H9 (cell line): ENCODE data around the gene GAREM2. TPM values are rescaled to one million over a fixed set of nuclear protein-coding genes. Genes with fewer than 3 reads are reported as not detected.

ENCODE experiments used
- DNase-seq: peaks from one replicate; pipeline ENCODE4 v3.0.0-alpha.2; 2017
- H2AFZ ChIP-seq: one replicate; pipeline ENCODE4 v1.6.1; 2013; ENCODE audit warnings: mild to moderate bottlenecking, low read length, control low read depth, moderate library complexity
- H2AK5ac ChIP-seq: 2 replicates; pipeline ENCODE4 v1.6.1; 2013; ENCODE audit warnings: low read length, control low read depth, mixed read lengths; ENCODE audit not compliant: insufficient read length
- H2BK120ac ChIP-seq: one replicate; pipeline ENCODE4 v1.6.1; 2013; ENCODE audit warnings: low read depth, mild to moderate bottlenecking, low read length, control low read depth, inconsistent platforms; ENCODE audit not compliant: poor library complexity, severe bottlenecking
- H2BK12ac ChIP-seq: 2 replicates; pipeline ENCODE4 v1.6.1; 2013; ENCODE audit warnings: low read length, control low read depth, mixed read lengths, low read depth; ENCODE audit not compliant: insufficient read length
- H2BK15ac ChIP-seq: 2 replicates; pipeline ENCODE4 v1.6.1; 2013; ENCODE audit warnings: low read depth, low read length, control low read depth
- H2BK20ac ChIP-seq: one replicate; pipeline ENCODE4 v1.6.1; 2013; ENCODE audit warnings: low read depth, mild to moderate bottlenecking, low read length, control low read depth, inconsistent platforms; ENCODE audit not compliant: poor library complexity, severe bottlenecking
- H2BK5ac ChIP-seq: 2 replicates; pipeline ENCODE4 v1.6.1; 2013; ENCODE audit warnings: low read length, control low read depth, mixed read lengths; ENCODE audit not compliant: insufficient read length
- H3K14ac ChIP-seq: 2 replicates; pipeline ENCODE4 v1.6.1; 2013; ENCODE audit warnings: low read length, control low read depth; ENCODE audit not compliant: insufficient read depth
- H3K18ac ChIP-seq: 2 replicates; pipeline ENCODE4 v1.6.1; 2013; ENCODE audit warnings: low read depth, mild to moderate bottlenecking, mixed read lengths, low read length, control low read depth; ENCODE audit not compliant: insufficient read length
- H3K23ac ChIP-seq: 2 replicates; pipeline ENCODE4 v1.6.1; 2013; ENCODE audit warnings: low read length, control low read depth, mixed read lengths, low read depth; ENCODE audit not compliant: insufficient read length
- H3K23me2 ChIP-seq: 2 replicates; pipeline ENCODE4 v1.6.1; 2013; ENCODE audit warnings: low read depth, mild to moderate bottlenecking, mixed read lengths, low read length, control low read depth; ENCODE audit not compliant: insufficient read length, poor library complexity, severe bottlenecking
- H3K27ac ChIP-seq: 2 replicates; pipeline ENCODE4 v1.5.1; 2013; ENCODE audit warnings: low read length, control low read depth, mixed read lengths, low read depth; ENCODE audit not compliant: insufficient read length
- H3K27me3 ChIP-seq: 2 replicates; pipeline ENCODE4 v1.6.1; 2013; ENCODE audit warnings: low read length, control low read depth, inconsistent platforms; ENCODE audit not compliant: insufficient read depth
- H3K4ac ChIP-seq: 2 replicates; pipeline ENCODE4 v1.6.1; 2013; ENCODE audit warnings: low read depth, mild to moderate bottlenecking, control low read depth, inconsistent platforms, low read length, moderate library complexity
- H3K4me1 ChIP-seq: 2 replicates; pipeline ENCODE4 v1.6.1; 2013; ENCODE audit warnings: low read length, control low read depth, inconsistent platforms; ENCODE audit not compliant: insufficient read depth
- H3K4me2 ChIP-seq: 2 replicates; pipeline ENCODE4 v1.6.1; 2013; ENCODE audit warnings: low read length, control low read depth, mixed read lengths; ENCODE audit not compliant: insufficient read length, insufficient read depth
- H3K56ac ChIP-seq: 2 replicates; pipeline ENCODE4 v1.6.1; 2013; ENCODE audit warnings: low read depth, mild to moderate bottlenecking, mixed read lengths, low read length, control low read depth; ENCODE audit not compliant: insufficient read length
- H3K79me1 ChIP-seq: 2 replicates; pipeline ENCODE4 v1.6.1; 2013; ENCODE audit warnings: low read depth, mild to moderate bottlenecking, moderate library complexity, low read length, control low read depth, inconsistent platforms; ENCODE audit not compliant: insufficient read depth, poor library complexity, severe bottlenecking
- H3K79me2 ChIP-seq: 2 replicates; pipeline ENCODE4 v1.6.1; 2013; ENCODE audit warnings: low read length, control low read depth, inconsistent platforms; ENCODE audit not compliant: insufficient read depth
- H3K9ac ChIP-seq: 2 replicates; pipeline ENCODE4 v1.6.1; 2013; ENCODE audit warnings: low read length, control low read depth, mixed read lengths; ENCODE audit not compliant: insufficient read length; ENCODE audit errors: extremely low read depth
- H3K9me3 ChIP-seq: one replicate; pipeline ENCODE4 v1.6.1; 2013; ENCODE audit warnings: low read depth, low read length, inconsistent platforms; ENCODE audit not compliant: control insufficient read depth
- H3T11ph ChIP-seq: one replicate; pipeline ENCODE4 v1.6.1; 2013; ENCODE audit warnings: mild to moderate bottlenecking, low read length, control low read depth, inconsistent platforms
- H4K20me1 ChIP-seq: one replicate; pipeline ENCODE4 v1.6.1; 2013; ENCODE audit not compliant: control insufficient read depth, insufficient read length, insufficient read depth
- H4K5ac ChIP-seq: 2 replicates; pipeline ENCODE4 v1.6.1; 2013; ENCODE audit warnings: low read depth, mild to moderate bottlenecking, mixed read lengths, low read length, control low read depth; ENCODE audit not compliant: insufficient read length
- H4K8ac ChIP-seq: replicated peaks from 2 replicates; pipeline ENCODE4 v1.6.1; 2013; ENCODE audit warnings: low read length, control low read depth, mixed read lengths, low read depth; ENCODE audit not compliant: insufficient read length
- H4K91ac ChIP-seq: 2 replicates; pipeline ENCODE4 v1.6.1; 2013; ENCODE audit warnings: low read depth, mild to moderate bottlenecking, moderate library complexity, mixed read lengths, low read length, control low read depth; ENCODE audit not compliant: insufficient read length
- H3K27ac Mint-ChIP-seq, 3 experiments: 2 replicates in 2 of 3; 3 replicates in 1 of 3; pipeline ENCODE4 v1.8.0; 2020 to 2021; ENCODE audit warnings: mixed read lengths in 3 of 3, mild to moderate bottlenecking in 1 of 3, moderate library complexity in 1 of 3
- H3K27me3 Mint-ChIP-seq: 2 replicates; pipeline ENCODE4 v1.8.0; 2021; ENCODE audit warnings: low read depth, mild to moderate bottlenecking, moderate library complexity, mixed read lengths
- H3K36me3 Mint-ChIP-seq, 3 experiments: 2 replicates in 2 of 3; 3 replicates in 1 of 3; pipeline ENCODE4 v1.8.0; 2020 to 2021; ENCODE audit warnings: low read depth in 3 of 3, mixed read lengths in 3 of 3; ENCODE audit not compliant: insufficient read depth in 1 of 3
- H3K4me1 Mint-ChIP-seq, 2 experiments: 2 replicates each; pipeline ENCODE4 v1.8.0; 2020; ENCODE audit warnings: mixed read lengths in 2 of 2
- H3K4me3 Mint-ChIP-seq, 2 experiments: 2 replicates in 1 of 2; 3 replicates in 1 of 2; pipeline ENCODE4 v1.8.0; 2020 to 2021; ENCODE audit warnings: mild to moderate bottlenecking in 2 of 2, mixed read lengths in 2 of 2, moderate library complexity in 1 of 2
- H3K9me3 Mint-ChIP-seq, 2 experiments: 2 replicates in 1 of 2; 3 replicates in 1 of 2; pipeline ENCODE4 v1.8.0; 2020; ENCODE audit warnings: mild to moderate bottlenecking in 2 of 2, mixed read lengths in 2 of 2, moderate library complexity in 1 of 2
- CTCF ChIP-seq: fragments of 200-600 bp; sonication (generic); conservative IDR thresholded peaks from 3 replicates; pipeline ENCODE4 v1.8.0; 2021; ENCODE audit warnings: antibody characterized with exemption, mild to moderate bottlenecking
- WGBS: extraction: QIAGEN DNeasy Blood & Tissue Kit; methylation state at CpG from one replicate; pipeline ENCODE4 v1.1.7; 2013; ENCODE audit warnings: missing lambda C conversion rate, low lambda C conversion rate, mixed read lengths; ENCODE audit not compliant: insufficient read length; ENCODE audit errors: extremely low coverage; 5-methylcytosine and 5-hydroxymethylcytosine counted together
- total RNA-seq: library from RNA; stranded (reverse); gene quantifications from 2 replicates; pipeline ENCODE4 v1.2.1, GENCODE V29; 2021

Gene GAREM2
- total RNA-seq, 1 experiment from 2014 or later, result 14.4 TPM

- Histone ChIP-seq H3K4me1 (no peaks in the 10 kb centered on the region), H2AK5ac (no peak overlapping the region), H2AFZ (no peak overlapping the region), H3K79me2 (no peaks in the 10 kb centered on the region), H2BK12ac (no peak overlapping the region), H3K9ac (no peak overlapping the region), H3K27ac (no peak overlapping the region), H2BK20ac (no peak overlapping the region), H4K8ac (no peak overlapping the region), H3T11ph (no peak overlapping the region), H3K79me1 (no peaks in the 10 kb centered on the region), H4K5ac (no peak overlapping the region), H3K9me3 (no peaks in the 10 kb centered on the region), H3K56ac (no peak overlapping the region), H2BK120ac (no peak overlapping the region), H3K18ac (no peak overlapping the region), H4K91ac (no peak overlapping the region), H3K4ac (no peak overlapping the region), H2BK15ac (no peak overlapping the region), H3K23me2 (no peaks in the 10 kb centered on the region), H3K14ac (no peak overlapping the region), H2BK5ac (no peak overlapping the region), H3K23ac (no peak overlapping the region), H3K4me2 (no peak overlapping the region), H3K27me3 (no peaks in the 10 kb centered on the region), H4K20me1 (no peaks in the 10 kb centered on the region)
- no peak overlapping the region for H3K27ac Mint-ChIP-seq
- WGBS, result no CpG with 5 or more reads among the region's 12 CpGs
- no peak for TF ChIP-seq CTCF
- peaks cover 18 to 87% (median 72%) of the 10 kb centered on the region in 3 experiments; a peak in 6 of 7 replicates for H3K36me3 Mint-ChIP-seq
- no peaks in the 10 kb centered on the region; the same call in 1 of the 2 replicates for H3K27me3 Mint-ChIP-seq
- no peaks in the 10 kb centered on the region for H3K9me3 Mint-ChIP-seq
- H3K4me3 Mint-ChIP-seq, result no peak overlapping the region
- no peak for DNase-seq
- peaks cover 0 to 2% of the 10 kb centered on the region in 2 experiments; a peak in 1 of 4 replicates for H3K4me1 Mint-ChIP-seq
Observed at GRCh38 chr2:26195040-26195984, 22.4 kb downstream of the GAREM2 start.
